ENCODE results near the gene MRE11. TPM values are rescaled to one million over a fixed set of nuclear protein-coding genes. Genes with fewer than 3 reads are reported as not detected.
A peak's percentile ranks its signal among the peaks of the same experiment; 100 is the strongest.

The MRE11 gene
- total and polyA plus RNA-seq, 9 of the 15 experiments (the other 6 are each of a cell fraction or from before 2014, with no cell fraction given): 18.3 to 45.2 (median 29.1) TPM

DNA sequence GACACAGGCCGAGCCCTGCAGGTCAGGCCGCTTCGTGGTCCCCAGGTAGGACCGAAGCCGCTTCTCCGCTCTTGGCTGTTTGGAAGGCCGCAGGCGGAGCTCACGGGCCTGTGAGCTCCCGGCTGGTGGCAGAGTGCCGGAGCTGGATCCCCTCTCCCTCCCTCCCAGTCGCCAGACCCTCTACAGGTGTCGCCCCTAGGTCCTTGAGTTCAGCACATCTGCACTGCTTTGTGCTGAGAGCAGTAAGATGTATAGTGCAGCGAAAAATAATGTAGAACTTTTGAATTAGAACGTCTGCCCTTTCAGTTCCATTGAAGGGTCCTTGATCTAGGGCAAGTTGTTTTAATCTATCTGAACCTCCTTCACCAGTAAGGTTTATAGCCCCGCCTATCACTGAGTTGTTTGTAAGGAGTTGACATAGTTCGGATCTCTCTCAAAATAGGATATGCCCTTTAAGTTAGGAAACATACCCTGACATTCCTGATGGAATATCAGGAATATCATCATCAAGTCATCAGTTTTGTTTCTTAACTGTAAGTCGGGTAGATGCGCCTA is 559 bp upstream of the MRE11 start (continued):
- TF ChIP-seq NRF1 (conservative IDR thresholded peaks at IDR 0.05 in 1 of 2, IDR thresholded peaks at IDR 0.05 in 1 of 2) (peak; percentile 14 to 36), TAF7 (tag; IDR thresholded peaks at IDR 0.05) (0 out of 2 replicates have a peak, but pooled peaks have one; percentile 25), ESRRA (IDR thresholded peaks at IDR 0.05; ENCODE audit: borderline replicate concordance, low read depth) (no peak), CTBP1 (IDR thresholded peaks at IDR 0.05; ENCODE audit: borderline replicate concordance) (0 out of 2 replicates have a peak, but pooled peaks have one; percentile 11), ATF1 (CRISPR knock-in tag; IDR thresholded peaks at IDR 0.05) (no peak), ATF1 (tag; IDR thresholded peaks at IDR 0.05) (peak; percentile 49; the same call in 1 of the 2 replicates), C11orf30 (IDR thresholded peaks at IDR 0.05; ENCODE audit: low read depth) (peak; percentile 3; the same call in 1 of the 2 replicates), CHCHD3 (CRISPR knock-in tag; IDR thresholded peaks at IDR 0.05) (no peak), NONO (IDR thresholded peaks at IDR 0.05; ENCODE audit: low read depth in 2 of 2, low read length in 1 of 2) (0 out of 4 replicates have a peak, but pooled peaks of 1 of the 2 experiments have one; percentile 29), SIN3A (IDR thresholded peaks at IDR 0.05; ENCODE audit: borderline replicate concordance in 2 of 2, control insufficient read depth in 1 of 2, low read depth in 2 of 2, low read length in 2 of 2) (0 out of 4 replicates have a peak, but pooled peaks of 1 of the 2 experiments have one; percentile 46), SRF (CRISPR knock-in tag; IDR thresholded peaks at IDR 0.05) (0 out of 4 replicates have a peak, but pooled peaks of 1 of the 2 experiments have one; percentile 1), ELF1 (tag; IDR thresholded peaks at IDR 0.05) (peak; percentile 71)
- TF ChIP-seq, protein P1, sequence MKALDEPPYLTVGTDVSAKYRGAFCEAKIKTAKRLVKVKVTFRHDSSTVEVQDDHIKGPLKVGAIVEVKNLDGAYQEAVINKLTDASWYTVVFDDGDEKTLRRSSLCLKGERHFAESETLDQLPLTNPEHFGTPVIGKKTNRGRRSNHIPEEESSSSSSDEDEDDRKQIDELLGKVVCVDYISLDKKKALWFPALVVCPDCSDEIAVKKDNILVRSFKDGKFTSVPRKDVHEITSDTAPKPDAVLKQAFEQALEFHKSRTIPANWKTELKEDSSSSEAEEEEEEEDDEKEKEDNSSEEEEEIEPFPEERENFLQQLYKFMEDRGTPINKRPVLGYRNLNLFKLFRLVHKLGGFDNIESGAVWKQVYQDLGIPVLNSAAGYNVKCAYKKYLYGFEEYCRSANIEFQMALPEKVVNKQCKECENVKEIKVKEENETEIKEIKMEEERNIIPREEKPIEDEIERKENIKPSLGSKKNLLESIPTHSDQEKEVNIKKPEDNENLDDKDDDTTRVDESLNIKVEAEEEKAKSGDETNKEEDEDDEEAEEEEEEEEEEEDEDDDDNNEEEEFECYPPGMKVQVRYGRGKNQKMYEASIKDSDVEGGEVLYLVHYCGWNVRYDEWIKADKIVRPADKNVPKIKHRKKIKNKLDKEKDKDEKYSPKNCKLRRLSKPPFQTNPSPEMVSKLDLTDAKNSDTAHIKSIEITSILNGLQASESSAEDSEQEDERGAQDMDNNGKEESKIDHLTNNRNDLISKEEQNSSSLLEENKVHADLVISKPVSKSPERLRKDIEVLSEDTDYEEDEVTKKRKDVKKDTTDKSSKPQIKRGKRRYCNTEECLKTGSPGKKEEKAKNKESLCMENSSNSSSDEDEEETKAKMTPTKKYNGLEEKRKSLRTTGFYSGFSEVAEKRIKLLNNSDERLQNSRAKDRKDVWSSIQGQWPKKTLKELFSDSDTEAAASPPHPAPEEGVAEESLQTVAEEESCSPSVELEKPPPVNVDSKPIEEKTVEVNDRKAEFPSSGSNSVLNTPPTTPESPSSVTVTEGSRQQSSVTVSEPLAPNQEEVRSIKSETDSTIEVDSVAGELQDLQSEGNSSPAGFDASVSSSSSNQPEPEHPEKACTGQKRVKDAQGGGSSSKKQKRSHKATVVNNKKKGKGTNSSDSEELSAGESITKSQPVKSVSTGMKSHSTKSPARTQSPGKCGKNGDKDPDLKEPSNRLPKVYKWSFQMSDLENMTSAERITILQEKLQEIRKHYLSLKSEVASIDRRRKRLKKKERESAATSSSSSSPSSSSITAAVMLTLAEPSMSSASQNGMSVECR (CRISPR knock-in tag; IDR thresholded peaks at IDR 0.05): 0 out of 2 replicates have a peak, but pooled peaks have one; percentile 57
- TF ChIP-seq, protein P2, sequence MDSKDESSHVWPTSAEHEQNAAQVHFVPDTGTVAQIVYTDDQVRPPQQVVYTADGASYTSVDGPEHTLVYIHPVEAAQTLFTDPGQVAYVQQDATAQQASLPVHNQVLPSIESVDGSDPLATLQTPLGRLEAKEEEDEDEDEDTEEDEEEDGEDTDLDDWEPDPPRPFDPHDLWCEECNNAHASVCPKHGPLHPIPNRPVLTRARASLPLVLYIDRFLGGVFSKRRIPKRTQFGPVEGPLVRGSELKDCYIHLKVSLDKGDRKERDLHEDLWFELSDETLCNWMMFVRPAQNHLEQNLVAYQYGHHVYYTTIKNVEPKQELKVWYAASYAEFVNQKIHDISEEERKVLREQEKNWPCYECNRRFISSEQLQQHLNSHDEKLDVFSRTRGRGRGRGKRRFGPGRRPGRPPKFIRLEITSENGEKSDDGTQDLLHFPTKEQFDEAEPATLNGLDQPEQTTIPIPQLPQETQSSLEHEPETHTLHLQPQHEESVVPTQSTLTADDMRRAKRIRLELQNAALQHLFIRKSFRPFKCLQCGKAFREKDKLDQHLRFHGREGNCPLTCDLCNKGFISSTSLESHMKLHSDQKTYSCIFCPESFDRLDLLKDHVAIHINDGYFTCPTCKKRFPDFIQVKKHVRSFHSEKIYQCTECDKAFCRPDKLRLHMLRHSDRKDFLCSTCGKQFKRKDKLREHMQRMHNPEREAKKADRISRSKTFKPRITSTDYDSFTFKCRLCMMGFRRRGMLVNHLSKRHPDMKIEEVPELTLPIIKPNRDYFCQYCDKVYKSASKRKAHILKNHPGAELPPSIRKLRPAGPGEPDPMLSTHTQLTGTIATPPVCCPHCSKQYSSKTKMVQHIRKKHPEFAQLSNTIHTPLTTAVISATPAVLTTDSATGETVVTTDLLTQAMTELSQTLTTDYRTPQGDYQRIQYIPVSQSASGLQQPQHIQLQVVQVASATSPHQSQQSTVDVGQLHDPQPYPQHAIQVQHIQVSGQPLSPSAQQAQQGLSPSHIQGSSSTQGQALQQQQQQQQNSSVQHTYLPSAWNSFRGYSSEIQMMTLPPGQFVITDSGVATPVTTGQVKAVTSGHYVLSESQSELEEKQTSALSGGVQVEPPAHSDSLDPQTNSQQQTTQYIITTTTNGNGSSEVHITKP (IDR thresholded peaks at IDR 0.05; ENCODE audit: partially characterized antibody): peak; percentile 96
- TF ChIP-seq, protein P3, sequence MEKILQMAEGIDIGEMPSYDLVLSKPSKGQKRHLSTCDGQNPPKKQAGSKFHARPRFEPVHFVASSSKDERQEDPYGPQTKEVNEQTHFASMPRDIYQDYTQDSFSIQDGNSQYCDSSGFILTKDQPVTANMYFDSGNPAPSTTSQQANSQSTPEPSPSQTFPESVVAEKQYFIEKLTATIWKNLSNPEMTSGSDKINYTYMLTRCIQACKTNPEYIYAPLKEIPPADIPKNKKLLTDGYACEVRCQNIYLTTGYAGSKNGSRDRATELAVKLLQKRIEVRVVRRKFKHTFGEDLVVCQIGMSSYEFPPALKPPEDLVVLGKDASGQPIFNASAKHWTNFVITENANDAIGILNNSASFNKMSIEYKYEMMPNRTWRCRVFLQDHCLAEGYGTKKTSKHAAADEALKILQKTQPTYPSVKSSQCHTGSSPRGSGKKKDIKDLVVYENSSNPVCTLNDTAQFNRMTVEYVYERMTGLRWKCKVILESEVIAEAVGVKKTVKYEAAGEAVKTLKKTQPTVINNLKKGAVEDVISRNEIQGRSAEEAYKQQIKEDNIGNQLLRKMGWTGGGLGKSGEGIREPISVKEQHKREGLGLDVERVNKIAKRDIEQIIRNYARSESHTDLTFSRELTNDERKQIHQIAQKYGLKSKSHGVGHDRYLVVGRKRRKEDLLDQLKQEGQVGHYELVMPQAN (IDR thresholded peaks at IDR 0.05; ENCODE audit: borderline replicate concordance): peak; percentile 76; the same call in 1 of the 2 replicates

All from K562 (cell line).